ENCODE data around the gene UBN1. TPM values are rescaled to one million over a fixed set of nuclear protein-coding genes. Genes with fewer than 3 reads are reported as not detected.

UBN1 gene
- total RNA-seq, 6 experiments from 2014 or later = 21.3 to 24.8 (median 22.0) TPM

DNA sequence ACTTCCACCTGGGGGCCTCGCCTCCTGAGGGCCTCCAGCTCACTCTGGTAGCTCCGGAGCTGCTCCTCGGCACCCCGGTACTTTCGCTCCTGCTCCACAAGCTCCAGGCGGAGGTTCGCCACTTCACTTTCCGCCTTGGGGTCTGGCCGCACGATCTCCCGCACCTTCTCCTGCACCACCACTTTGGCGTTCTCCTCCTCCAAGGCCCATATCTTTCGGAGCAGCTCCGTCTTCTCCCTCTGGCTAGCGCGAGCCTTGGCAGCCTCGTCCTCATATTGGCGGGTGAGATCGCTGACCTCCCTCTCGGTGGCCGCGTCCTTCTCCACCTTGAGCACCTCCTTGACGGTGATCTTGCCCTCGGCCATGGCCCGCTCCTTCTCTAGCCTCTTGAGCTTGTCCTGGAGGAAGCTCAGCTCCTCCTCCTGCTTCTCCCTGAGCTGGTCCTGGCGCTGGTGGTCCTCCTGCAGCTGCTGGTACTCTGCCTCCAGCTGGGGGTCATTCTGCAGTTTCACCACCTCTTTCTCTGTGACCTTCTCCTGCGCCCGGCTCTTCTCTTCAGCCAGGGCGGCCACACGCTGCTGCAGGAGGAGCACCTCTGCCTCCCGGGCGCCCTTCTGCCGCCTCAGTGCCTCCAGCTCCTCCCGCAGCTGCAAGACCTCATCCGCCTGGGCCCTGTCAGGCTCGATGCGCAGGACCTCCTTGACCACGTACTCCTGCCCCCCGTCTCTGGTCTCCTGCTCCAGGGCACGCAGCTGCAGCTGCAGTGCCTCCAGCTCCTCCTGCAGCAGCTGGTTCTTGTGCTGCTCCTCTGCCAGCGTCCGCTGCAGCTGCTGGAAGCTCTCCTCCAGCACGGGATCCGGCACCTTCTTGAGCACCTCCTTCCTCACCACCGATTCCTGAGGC is 37.9 kb downstream of the UBN1 start:
- H3K36me3 Mint-ChIP-seq (ENCODE audit: low read depth) = peaks cover 47% of the 10 kb centered on the region
- H3K4me1 Mint-ChIP-seq (ENCODE audit: low read depth) = peaks cover 19% of the 10 kb centered on the region

DNA sequence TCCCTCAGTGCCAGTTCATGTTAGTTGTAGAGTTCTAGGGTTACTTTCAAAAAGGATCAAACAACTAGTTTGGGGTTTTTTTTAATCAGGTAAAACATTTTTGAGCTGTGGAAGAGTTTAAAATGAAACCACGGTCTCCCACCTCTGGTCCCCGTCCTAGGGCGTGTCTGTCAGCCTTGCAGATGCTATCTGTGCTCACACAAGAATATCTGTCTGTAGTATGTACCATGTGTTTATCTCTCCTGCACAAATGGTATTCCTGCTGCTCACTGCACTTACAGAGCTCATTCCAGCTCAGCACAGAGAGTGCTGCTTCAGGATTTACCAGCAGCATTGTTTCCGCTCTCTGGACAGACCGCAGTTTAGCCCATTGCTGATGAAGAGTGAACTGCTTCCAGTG is 38.9 kb downstream of the UBN1 start:
- TF ChIP-seq, protein P1, sequence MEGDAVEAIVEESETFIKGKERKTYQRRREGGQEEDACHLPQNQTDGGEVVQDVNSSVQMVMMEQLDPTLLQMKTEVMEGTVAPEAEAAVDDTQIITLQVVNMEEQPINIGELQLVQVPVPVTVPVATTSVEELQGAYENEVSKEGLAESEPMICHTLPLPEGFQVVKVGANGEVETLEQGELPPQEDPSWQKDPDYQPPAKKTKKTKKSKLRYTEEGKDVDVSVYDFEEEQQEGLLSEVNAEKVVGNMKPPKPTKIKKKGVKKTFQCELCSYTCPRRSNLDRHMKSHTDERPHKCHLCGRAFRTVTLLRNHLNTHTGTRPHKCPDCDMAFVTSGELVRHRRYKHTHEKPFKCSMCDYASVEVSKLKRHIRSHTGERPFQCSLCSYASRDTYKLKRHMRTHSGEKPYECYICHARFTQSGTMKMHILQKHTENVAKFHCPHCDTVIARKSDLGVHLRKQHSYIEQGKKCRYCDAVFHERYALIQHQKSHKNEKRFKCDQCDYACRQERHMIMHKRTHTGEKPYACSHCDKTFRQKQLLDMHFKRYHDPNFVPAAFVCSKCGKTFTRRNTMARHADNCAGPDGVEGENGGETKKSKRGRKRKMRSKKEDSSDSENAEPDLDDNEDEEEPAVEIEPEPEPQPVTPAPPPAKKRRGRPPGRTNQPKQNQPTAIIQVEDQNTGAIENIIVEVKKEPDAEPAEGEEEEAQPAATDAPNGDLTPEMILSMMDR (IDR thresholded peaks at IDR 0.05) = no peak
- H3K36me3 Mint-ChIP-seq (ENCODE audit: low read depth) = peaks cover 38% of the 10 kb centered on the region
- H3K9me3 Mint-ChIP-seq = no peaks in the 10 kb centered on the region
- H3K27me3 Mint-ChIP-seq (ENCODE audit: insufficient read depth) = no peaks in the 10 kb centered on the region; the same call in none of the 2 replicates
- peaks cover 19% of the 10 kb centered on the region for H3K4me1 Mint-ChIP-seq (ENCODE audit: low read depth)
- DNase-seq = no peak
- no peak overlapping the region for H3K4me3 Mint-ChIP-seq
- H3K27ac Mint-ChIP-seq = no peak overlapping the region

More for the DNA sequence above, 37.9 kb downstream of the UBN1 start:
- H3K27me3 Mint-ChIP-seq (ENCODE audit: insufficient read depth) = no peaks in the 10 kb centered on the region; the same call in none of the 2 replicates
- H3K9me3 Mint-ChIP-seq = no peaks in the 10 kb centered on the region
- H3K27ac Mint-ChIP-seq = no peak overlapping the region
- no peak overlapping the region for H3K4me3 Mint-ChIP-seq
- no peak for DNase-seq
- TF ChIP-seq, protein P1 (IDR thresholded peaks at IDR 0.05) = no peak

DNA sequence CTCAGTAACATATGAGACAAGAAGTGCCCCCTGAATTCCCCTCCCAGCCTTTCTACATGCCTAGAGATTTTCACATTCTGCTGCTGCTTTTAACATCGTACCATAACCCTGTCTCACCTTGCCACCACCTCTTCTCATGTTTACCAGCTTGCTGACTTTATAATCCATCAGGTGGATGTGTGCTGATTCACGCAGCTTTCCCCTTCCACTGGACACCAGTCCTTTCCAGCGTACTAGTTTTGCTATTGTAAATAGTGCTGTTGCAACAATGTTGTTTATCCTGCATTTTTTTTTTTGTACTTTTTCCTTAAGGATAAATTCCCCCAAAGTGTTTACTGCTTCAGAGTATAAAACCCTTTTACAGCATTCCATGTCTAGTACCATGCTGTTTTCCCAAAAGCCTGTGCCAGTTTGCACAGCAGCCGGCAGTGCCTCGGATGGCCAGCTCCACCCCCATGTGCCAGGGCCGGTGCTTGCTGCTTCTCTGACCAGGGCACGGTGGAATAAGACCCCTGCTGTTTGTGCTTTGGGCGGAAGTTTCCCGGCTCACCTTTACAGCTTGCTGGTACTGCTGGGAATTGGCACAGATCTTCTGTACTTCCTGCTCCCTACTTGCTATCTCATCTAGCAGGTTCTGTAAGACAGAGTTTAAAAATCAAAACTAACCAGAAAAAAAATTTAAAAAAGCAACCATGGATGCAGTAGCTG is 41.3 kb downstream of the UBN1 start:
- peaks cover 28% of the 10 kb centered on the region for H3K36me3 Mint-ChIP-seq (ENCODE audit: low read depth)

DNA sequence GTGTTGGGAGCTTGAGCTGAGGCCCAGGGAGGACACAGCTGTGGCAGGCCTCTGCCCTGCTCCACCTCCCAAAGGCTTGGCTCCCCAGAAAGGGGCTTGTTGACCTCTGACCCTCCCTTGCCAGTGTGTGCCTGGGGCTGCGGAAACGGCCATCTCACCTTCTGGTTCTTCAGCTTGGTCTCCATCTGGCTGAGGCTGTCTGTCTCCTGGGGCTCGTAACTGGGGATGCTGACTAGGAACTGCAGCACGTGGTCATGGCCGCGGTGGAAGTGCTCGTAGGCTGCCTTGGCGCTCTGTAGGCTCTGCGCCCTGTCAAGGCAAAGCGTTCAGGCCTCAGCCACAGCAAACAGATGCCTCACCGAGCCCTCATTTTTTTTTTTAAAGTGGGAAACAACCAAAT is 42.7 kb downstream of the UBN1 start:
- Mint-ChIP-seq H3K4me1 (ENCODE audit: low read depth) (peaks cover 7% of the 10 kb centered on the region; the same call in 1 of the 2 replicates), H3K27me3 (ENCODE audit: insufficient read depth) (no peaks in the 10 kb centered on the region; the same call in none of the 2 replicates), H3K27ac (no peak overlapping the region), H3K9me3 (no peaks in the 10 kb centered on the region), H3K4me3 (no peak overlapping the region), H3K36me3 (ENCODE audit: low read depth) (peaks cover 13% of the 10 kb centered on the region)
- DNase-seq = no peak
- TF ChIP-seq, protein P1 (IDR thresholded peaks at IDR 0.05) = no peak

More for the DNA sequence above, 41.3 kb downstream of the UBN1 start:
- H3K9me3 Mint-ChIP-seq = no peaks in the 10 kb centered on the region
- H3K27ac Mint-ChIP-seq = no peak overlapping the region
- peaks cover 7% of the 10 kb centered on the region; the same call in 1 of the 2 replicates for H3K4me1 Mint-ChIP-seq (ENCODE audit: low read depth)
- no peak for DNase-seq
- TF ChIP-seq, protein P1 (IDR thresholded peaks at IDR 0.05) = no peak
- H3K27me3 Mint-ChIP-seq (ENCODE audit: insufficient read depth) = no peaks in the 10 kb centered on the region; the same call in none of the 2 replicates
- no peak overlapping the region for H3K4me3 Mint-ChIP-seq

DNA sequence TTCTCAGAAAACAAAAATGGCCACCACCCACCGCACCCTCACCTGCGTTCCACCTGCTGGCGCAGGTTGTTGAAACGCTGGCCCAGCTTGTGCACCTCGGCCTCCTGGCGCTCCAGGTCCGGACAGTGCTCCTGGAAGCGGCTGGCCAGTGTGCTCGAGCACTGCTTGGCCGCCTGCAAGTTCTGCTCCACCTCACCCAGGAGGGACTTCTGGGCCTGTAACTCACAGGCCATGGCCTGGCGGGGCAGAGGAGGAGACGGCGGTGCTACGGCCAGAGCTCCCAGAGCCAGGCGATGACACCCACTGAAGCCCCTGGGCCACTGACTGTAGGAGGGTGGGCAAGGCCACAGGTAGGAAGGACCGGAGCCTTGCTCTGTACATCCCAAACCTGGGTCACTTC is 43.4 kb downstream of the UBN1 start:
- TF ChIP-seq, protein P1 (IDR thresholded peaks at IDR 0.05) = no peak
- no peaks in the 10 kb centered on the region; the same call in none of the 2 replicates for H3K27me3 Mint-ChIP-seq (ENCODE audit: insufficient read depth)
- no peaks in the 10 kb centered on the region for H3K9me3 Mint-ChIP-seq
- H3K4me1 Mint-ChIP-seq (ENCODE audit: low read depth) = peaks cover 7% of the 10 kb centered on the region; the same call in 1 of the 2 replicates
- H3K4me3 Mint-ChIP-seq = no peak overlapping the region
- H3K36me3 Mint-ChIP-seq (ENCODE audit: low read depth) = peaks cover 7% of the 10 kb centered on the region
- H3K27ac Mint-ChIP-seq = no peak overlapping the region
- no peak for DNase-seq

All from HFFc6 (cell line).